CD14-positive monocyte (primary cell): ENCODE data around the gene CDK5RAP3. TPM values are rescaled to one million over a fixed set of nuclear protein-coding genes. Genes with fewer than 3 reads are reported as not detected.

Source experiments
- DNase-seq, 3 donors: peaks; one replicate each; pipeline ENCODE4 v3.0.0-alpha.2; 2011 to 2022
- H2AFZ ChIP-seq: 2 replicates; pipeline ENCODE4 v1.6.0; 2012; ENCODE audit warnings: mild to moderate bottlenecking, low read depth, low read length, inconsistent platforms; ENCODE audit not compliant: insufficient read depth, poor library complexity, severe bottlenecking
- H3K27ac ChIP-seq, 2 donors: 1 replicate in 1 of 2; 2 replicates in 1 of 2; pipeline ENCODE4 v1.5.1; 2012 to 2013; ENCODE audit warnings: low read length in 2 of 2, control low read depth in 1 of 2, inconsistent platforms in 1 of 2, low read depth in 1 of 2, mild to moderate bottlenecking in 1 of 2
- H3K27me3 ChIP-seq, 2 donors: one replicate each; pipeline versions ENCODE4 v1.6.0 to v1.6.1; 2011 to 2013; ENCODE audit warnings: low read length in 2 of 2; ENCODE audit not compliant: control insufficient read depth in 2 of 2, insufficient read depth in 2 of 2
- H3K36me3 ChIP-seq, 2 donors: replicated peaks in 1 of 2; 1 replicate in 1 of 2; 2 replicates in 1 of 2; pipeline versions ENCODE4 v1.5.1 to v1.6.1; 2012 to 2013; ENCODE audit warnings: low read length in 2 of 2, control low read depth in 1 of 2, inconsistent platforms in 1 of 2, mild to moderate bottlenecking in 1 of 2; ENCODE audit not compliant: insufficient read depth in 2 of 2, control insufficient read depth in 1 of 2
- H3K4me1 ChIP-seq, 2 donors: 1 replicate in 1 of 2; 2 replicates in 1 of 2; pipeline versions ENCODE4 v1.5.1 to v1.6.1; 2012 to 2013; ENCODE audit warnings: low read length in 2 of 2, control low read depth in 1 of 2, inconsistent platforms in 1 of 2, mild to moderate bottlenecking in 1 of 2, moderate library complexity in 1 of 2; ENCODE audit not compliant: insufficient read depth in 2 of 2, control insufficient read depth in 1 of 2
- H3K4me2 ChIP-seq: replicated peaks from 2 replicates; pipeline ENCODE3; 2012; ENCODE audit warnings: low read length, moderate library complexity, mild to moderate bottlenecking; ENCODE audit not compliant: poor library complexity, severe bottlenecking; ENCODE audit errors: extremely low read depth
- H3K4me3 ChIP-seq, 3 experiments: fragments of 200-600 bp in 1 of 3; sonication (generic) in 1 of 3; replicated peaks in 1 of 3; 1 replicate in 2 of 3; 2 replicates in 1 of 3; pipeline ENCODE4 v1.5.1; 2011 to 2013; ENCODE audit warnings: low read length in 3 of 3, mild to moderate bottlenecking in 3 of 3, control low read depth in 2 of 3, low read depth in 2 of 3, inconsistent platforms in 1 of 3, moderate library complexity in 1 of 3
- H3K79me2 ChIP-seq: 2 replicates; pipeline ENCODE4 v1.6.0; 2012; ENCODE audit warnings: mild to moderate bottlenecking, control low read depth, inconsistent platforms, low read length, moderate library complexity; ENCODE audit not compliant: insufficient read depth
- H3K9ac ChIP-seq: 2 replicates; pipeline ENCODE4 v1.6.0; 2017; ENCODE audit warnings: low read length, mild to moderate bottlenecking; ENCODE audit not compliant: insufficient read depth, poor library complexity, severe bottlenecking
- H3K9me3 ChIP-seq, 2 donors: replicated peaks in 1 of 2; 1 replicate in 1 of 2; 2 replicates in 1 of 2; pipeline versions ENCODE4 v1.5.1 to v1.6.1; 2012 to 2013; ENCODE audit warnings: low read length in 2 of 2, control low read depth in 1 of 2; ENCODE audit not compliant: control insufficient read depth in 1 of 2, insufficient read depth in 1 of 2
- H4K20me1 ChIP-seq: 2 replicates; pipeline ENCODE4 v1.6.0; 2012; ENCODE audit warnings: mild to moderate bottlenecking, low read length, control low read depth, moderate library complexity; ENCODE audit not compliant: insufficient read depth
- H3K27ac Mint-ChIP-seq, 7 donors: one replicate each; pipeline ENCODE4 v1.8.0; 2020; ENCODE audit warnings: mild to moderate bottlenecking in 7 of 7, mixed read lengths in 7 of 7, moderate library complexity in 6 of 7, inconsistent platforms in 2 of 7
- H3K27me3 Mint-ChIP-seq, 3 donors: one replicate each; pipeline ENCODE4 v1.8.0; 2021 to 2022; ENCODE audit warnings: low read depth in 3 of 3, mild to moderate bottlenecking in 3 of 3, mixed read lengths in 3 of 3, moderate library complexity in 3 of 3, inconsistent platforms in 1 of 3
- H3K36me3 Mint-ChIP-seq, 2 donors: one replicate each; pipeline ENCODE4 v1.8.0; 2020; ENCODE audit warnings: mixed read lengths in 2 of 2, inconsistent platforms in 1 of 2, mild to moderate bottlenecking in 1 of 2
- H3K4me1 Mint-ChIP-seq: one replicate; pipeline ENCODE4 v1.8.0; 2020; ENCODE audit warnings: mild to moderate bottlenecking, mixed read lengths
- H3K4me3 Mint-ChIP-seq, 2 donors: one replicate each; pipeline ENCODE4 v1.8.0; 2020; ENCODE audit warnings: mild to moderate bottlenecking in 2 of 2, mixed read lengths in 2 of 2, moderate library complexity in 1 of 2
- H3K9me3 Mint-ChIP-seq, 7 donors: one replicate each; pipeline ENCODE4 v1.8.0; 2020 to 2022; ENCODE audit warnings: mixed read lengths in 7 of 7, mild to moderate bottlenecking in 6 of 7, moderate library complexity in 6 of 7, inconsistent platforms in 2 of 7
- WGBS: methylation state at CpG from one replicate; pipeline ENCODE4 v1.1.5; 2013; ENCODE audit warnings: missing lambda C conversion rate; ENCODE audit not compliant: insufficient coverage; 5-methylcytosine and 5-hydroxymethylcytosine counted together
- intact Hi-C, 2 donors: fragments of 100-400 bp; cut with micrococcal nuclease; formaldehyde crosslinking; loops; one replicate each; pipeline versions ENCODE4 v1.15.0 to v1.15.1; 2023
- polyA plus RNA-seq, 3 donors: library from polyadenylated mRNA; depleted of rRNA in 1 of 3; unstranded in 2 of 3; stranded (reverse) in 1 of 3; fragments of 300-500 nt in 2 of 3; fragments of >200 nt in 1 of 3; fragmentation: Illumina TruSeq in 2 of 3; gene quantifications; 1 replicate in 2 of 3; 2 replicates in 1 of 3; pipeline ENCODE4 v1.2.3, GENCODE V29; 2012 to 2021
- TF ChIP-seq, protein P1 (sequence below): fragments of 200-600 bp; IDR thresholded peaks from one replicate; pipeline ENCODE4 v1.8.0; 2022; ENCODE audit warnings: antibody characterized with exemption, mild to moderate bottlenecking

Gene CDK5RAP3
- polyA plus RNA-seq, 3 donors = 86.1 to 782 (median 94.4) TPM

DNA sequence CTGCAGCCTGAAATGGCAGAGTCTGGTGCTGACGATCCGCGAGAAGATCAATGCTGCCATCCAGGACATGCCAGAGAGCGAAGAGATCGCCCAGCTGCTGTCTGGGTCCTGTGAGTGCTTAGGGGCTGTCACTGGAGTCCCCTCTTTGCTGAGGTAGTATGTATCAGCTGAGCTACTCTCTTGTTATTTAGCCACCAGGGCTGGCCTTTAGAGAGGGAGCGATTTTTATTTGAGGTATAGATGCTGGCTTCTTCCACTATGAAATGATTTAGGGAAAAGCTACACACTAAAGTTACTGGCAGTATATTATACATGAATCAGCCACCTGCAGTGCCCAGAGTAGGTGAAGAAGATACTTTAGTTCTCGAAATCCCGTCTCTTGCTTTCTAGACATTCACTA is 2.6 kb downstream of the CDK5RAP3 start:
- Histone ChIP-seq H3K36me3 (peaks cover 42 to 56% of the 10 kb centered on the region in 2 donors), H3K4me1 (peaks cover 20 to 26% of the 10 kb centered on the region in 2 donors), H3K4me2 (no peak overlapping the region), H3K79me2 (peaks cover 31% of the 10 kb centered on the region), H3K9ac (no peak overlapping the region), H3K27me3 (no peaks in the 10 kb centered on the region), H4K20me1 (peaks cover 6% of the 10 kb centered on the region), H3K4me3 (no peak overlapping the region), H3K27ac (no peak overlapping the region), H3K9me3 (no peaks in the 10 kb centered on the region), H2AFZ (no peak overlapping the region)
- H3K27me3 Mint-ChIP-seq = peaks cover 0 to 2% (median 1%) of the 10 kb centered on the region in 3 donors
- H3K4me3 Mint-ChIP-seq = no peak overlapping the region
- intact Hi-C loops = loop anchor here in 1 of 2 donors (5.0 to 10.0 kb wide), 2 partner anchors 131 kb away; partner anchors contain the start of genes CBX1, SCRN2 and SNX11
- H3K27ac Mint-ChIP-seq = no peak overlapping the region
- TF ChIP-seq, protein P1, sequence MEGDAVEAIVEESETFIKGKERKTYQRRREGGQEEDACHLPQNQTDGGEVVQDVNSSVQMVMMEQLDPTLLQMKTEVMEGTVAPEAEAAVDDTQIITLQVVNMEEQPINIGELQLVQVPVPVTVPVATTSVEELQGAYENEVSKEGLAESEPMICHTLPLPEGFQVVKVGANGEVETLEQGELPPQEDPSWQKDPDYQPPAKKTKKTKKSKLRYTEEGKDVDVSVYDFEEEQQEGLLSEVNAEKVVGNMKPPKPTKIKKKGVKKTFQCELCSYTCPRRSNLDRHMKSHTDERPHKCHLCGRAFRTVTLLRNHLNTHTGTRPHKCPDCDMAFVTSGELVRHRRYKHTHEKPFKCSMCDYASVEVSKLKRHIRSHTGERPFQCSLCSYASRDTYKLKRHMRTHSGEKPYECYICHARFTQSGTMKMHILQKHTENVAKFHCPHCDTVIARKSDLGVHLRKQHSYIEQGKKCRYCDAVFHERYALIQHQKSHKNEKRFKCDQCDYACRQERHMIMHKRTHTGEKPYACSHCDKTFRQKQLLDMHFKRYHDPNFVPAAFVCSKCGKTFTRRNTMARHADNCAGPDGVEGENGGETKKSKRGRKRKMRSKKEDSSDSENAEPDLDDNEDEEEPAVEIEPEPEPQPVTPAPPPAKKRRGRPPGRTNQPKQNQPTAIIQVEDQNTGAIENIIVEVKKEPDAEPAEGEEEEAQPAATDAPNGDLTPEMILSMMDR = no peak
- no peak for DNase-seq
- peaks cover 0 to 4% (median 0%) of the 10 kb centered on the region in 7 donors for H3K9me3 Mint-ChIP-seq
- peaks cover 46 to 54% of the 10 kb centered on the region in 2 donors for H3K36me3 Mint-ChIP-seq
- H3K4me1 Mint-ChIP-seq = peaks cover 26% of the 10 kb centered on the region
- 98% methylated on average over 5 of the region's 8 CpGs for WGBS

DNA sequence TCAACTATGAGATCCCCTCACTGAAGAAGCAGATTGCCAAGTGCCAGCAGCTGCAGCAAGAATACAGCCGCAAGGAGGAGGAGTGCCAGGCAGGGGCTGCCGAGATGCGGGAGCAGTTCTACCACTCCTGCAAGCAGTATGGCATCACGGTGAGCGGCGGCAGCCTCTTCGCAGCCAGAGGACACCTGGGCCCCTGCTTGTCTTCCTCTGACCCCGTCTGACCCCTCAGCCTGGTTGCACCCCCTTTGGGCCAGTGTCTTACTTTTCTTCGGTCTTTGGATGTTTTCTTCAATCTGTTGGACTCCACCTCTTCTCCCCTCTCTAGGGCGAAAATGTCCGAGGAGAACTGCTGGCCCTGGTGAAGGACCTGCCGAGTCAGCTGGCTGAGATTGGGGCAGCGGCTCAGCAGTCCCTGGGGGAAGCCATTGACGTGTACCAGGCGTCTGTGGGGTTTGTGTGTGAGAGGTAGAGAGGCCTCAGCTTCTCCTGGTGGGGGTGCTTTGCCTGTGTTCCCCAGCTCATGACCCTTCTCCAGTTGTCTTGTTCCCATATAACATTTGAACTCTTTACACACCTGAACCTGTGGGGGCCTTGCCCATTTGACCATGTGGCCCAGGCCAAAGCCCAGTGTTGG is 4.4 kb downstream of the CDK5RAP3 start:
- peaks cover 17 to 28% of the 10 kb centered on the region in 2 donors for H3K4me1 ChIP-seq
- no peak overlapping the region for H3K4me3 ChIP-seq
- no peak for DNase-seq
- Mint-ChIP-seq H3K4me1 (peaks cover 27% of the 10 kb centered on the region), H3K9me3 (peaks cover 0 to 4% (median 0%) of the 10 kb centered on the region in 7 donors), H3K4me3 (no peak overlapping the region), H3K36me3 (peaks cover 63 to 72% of the 10 kb centered on the region in 2 donors), H3K27me3 (peaks cover 0 to 2% (median 1%) of the 10 kb centered on the region in 3 donors), H3K27ac (no peak overlapping the region)
- no peak overlapping the region for H3K27ac ChIP-seq
- H3K9ac ChIP-seq = no peak overlapping the region
- no peak overlapping the region for H2AFZ ChIP-seq
- TF ChIP-seq, protein P1 = no peak
- peaks cover 31% of the 10 kb centered on the region for H3K79me2 ChIP-seq
- H3K4me2 ChIP-seq = no peak overlapping the region
- 95% methylated on average over 9 of the region's 15 CpGs for WGBS
- H3K36me3 ChIP-seq = peaks cover 59 to 73% of the 10 kb centered on the region in 2 donors
- H3K27me3 ChIP-seq = no peaks in the 10 kb centered on the region
- intact Hi-C loops = loop anchor here in 1 of 2 donors (10.0 kb wide), 1 partner anchor 129 kb away; the partner anchor contains the start of genes CBX1 and SNX11
- peaks cover 6% of the 10 kb centered on the region for H4K20me1 ChIP-seq
- H3K9me3 ChIP-seq = no peaks in the 10 kb centered on the region
